ENCODE results near the gene TRAPPC14. TPM values are rescaled to one million over a fixed set of nuclear protein-coding genes. Genes with fewer than 3 reads are reported as not detected.

The TRAPPC14 gene
- total and polyA plus RNA-seq, 9 of the 15 experiments (the other 6 are each of a cell fraction or from before 2014, with no cell fraction given), result 0.42 to 45.9 (median 18.2) TPM

DNA sequence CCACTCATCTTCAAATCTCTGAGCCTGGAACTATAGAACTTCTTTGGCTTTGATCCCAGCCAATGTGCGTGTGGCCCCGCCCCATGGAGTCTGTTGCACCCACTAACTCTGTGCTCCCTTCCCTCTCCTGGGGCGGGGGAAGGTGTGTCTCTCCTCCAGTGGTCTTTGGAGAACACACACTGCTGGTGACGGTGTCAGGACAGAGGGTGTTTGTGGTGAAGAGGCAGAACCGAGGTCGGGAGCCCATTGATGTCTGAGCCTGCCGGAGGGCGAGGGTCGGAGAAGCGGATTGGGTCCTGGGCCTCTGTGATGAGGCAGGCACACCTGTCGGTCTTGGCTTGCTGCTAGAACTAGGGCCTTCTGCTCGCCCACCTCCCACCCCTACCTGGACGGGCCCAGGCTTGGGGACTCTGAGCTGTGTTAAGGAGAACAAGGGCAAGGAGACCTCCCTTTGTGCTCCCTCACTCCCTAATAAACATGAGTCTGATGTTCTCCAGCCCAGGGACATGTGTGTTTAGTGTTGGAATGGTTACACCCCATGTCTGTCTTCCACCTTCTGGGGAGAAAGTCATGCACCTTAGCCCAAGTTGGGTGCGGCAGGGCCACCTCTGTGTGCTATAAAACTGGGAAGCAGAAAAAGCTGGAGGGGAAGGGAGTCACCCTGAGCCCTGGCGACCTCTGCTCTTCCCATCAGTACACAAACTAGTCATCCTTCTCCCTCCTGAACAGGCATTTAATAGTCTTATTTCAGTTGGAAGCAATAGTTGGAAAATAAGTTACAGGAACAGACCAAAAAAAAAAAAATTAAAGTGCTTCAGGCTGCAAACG is 4.6 kb downstream of the TRAPPC14 start:
- ATAC-seq (no peak), DNase-seq (ENCODE audit: extremely low read depth in 1 of 4, low spot score in 3 of 4) (peak in 3 of 4 experiments; percentile 36 to 64 (median 44)), FAIRE-seq (no peak)
- Histone ChIP-seq H3K9me1 (ENCODE audit: control insufficient read depth, insufficient read depth, low read length) (no peaks in the 10 kb centered on the region), H2AFZ (ENCODE audit: low read depth, low read length) (no peak overlapping the region), H3K4me2 (ENCODE audit: insufficient read depth, low read length) (no peak overlapping the region), H3K79me2 (ENCODE audit: control insufficient read depth, insufficient read depth, low read length) (peaks cover 46% of the 10 kb centered on the region), H3K9me3 (replicated peaks; ENCODE audit: control insufficient read depth, insufficient read depth, low read depth, low read length) (no peaks in the 10 kb centered on the region), H3K4me3 (no peak overlapping the region), H4K20me1 (replicated peaks; ENCODE audit: control insufficient read depth, insufficient read depth, low read length) (peaks cover 10% of the 10 kb centered on the region), H3K27ac (ENCODE audit: extremely low read depth, low read depth, low read length) (no peak overlapping the region; the same call in 2 of the 3 replicates), H3K36me3 (ENCODE audit: control insufficient read depth, insufficient read depth, low read length) (peaks cover 64% of the 10 kb centered on the region), H3K9ac (ENCODE audit: insufficient read depth in 1 of 2, low read depth in 2 of 2, low read length in 2 of 2) (peak overlapping the region in 1 of 2 experiments; percentile 83; a peak in 2 of 4 replicates), H3K27me3 (ENCODE audit: control insufficient read depth in 2 of 2, insufficient read depth in 2 of 2, low read length in 2 of 2) (no peaks in the 10 kb centered on the region), H3K4me1 (replicated peaks in 1 of 2; ENCODE audit: control insufficient read depth in 2 of 2, insufficient read depth in 2 of 2, low read length in 2 of 2) (peaks cover 30 to 76% of the 10 kb centered on the region in 2 experiments)
- BruUV-seq (replicated peaks), result no TSS peak
- in situ Hi-C loops (cut with MboI) (no loop called here), intact Hi-C loops (cut with micrococcal nuclease) (no loop called here)
- CTCF ChIA-PET (ENCODE audit: low intra/inter-chr PET ratio), result no interaction called here
- POLR2A ChIA-PET, result no interaction called here
- 63% methylated on average over 15 of the region's 16 CpGs for WGBS (ENCODE audit: insufficient coverage, low coverage, missing lambda C conversion rate)
- TF ChIP-seq, protein P1, sequence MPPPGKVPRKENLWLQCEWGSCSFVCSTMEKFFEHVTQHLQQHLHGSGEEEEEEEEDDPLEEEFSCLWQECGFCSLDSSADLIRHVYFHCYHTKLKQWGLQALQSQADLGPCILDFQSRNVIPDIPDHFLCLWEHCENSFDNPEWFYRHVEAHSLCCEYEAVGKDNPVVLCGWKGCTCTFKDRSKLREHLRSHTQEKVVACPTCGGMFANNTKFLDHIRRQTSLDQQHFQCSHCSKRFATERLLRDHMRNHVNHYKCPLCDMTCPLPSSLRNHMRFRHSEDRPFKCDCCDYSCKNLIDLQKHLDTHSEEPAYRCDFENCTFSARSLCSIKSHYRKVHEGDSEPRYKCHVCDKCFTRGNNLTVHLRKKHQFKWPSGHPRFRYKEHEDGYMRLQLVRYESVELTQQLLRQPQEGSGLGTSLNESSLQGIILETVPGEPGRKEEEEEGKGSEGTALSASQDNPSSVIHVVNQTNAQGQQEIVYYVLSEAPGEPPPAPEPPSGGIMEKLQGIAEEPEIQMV (tag; conservative IDR thresholded peaks at IDR 0.05; ENCODE audit: low read depth), result no peak
- TF ChIP-seq L3MBTL2 (IDR thresholded peaks at IDR 0.05) (no peak), POLR2A (conservative IDR thresholded peaks at IDR 0.05) (peak; percentile 49), ZNF778 (CRISPR knock-in tag; IDR thresholded peaks at IDR 0.05) (no peak), HSF4 (CRISPR knock-in tag; IDR thresholded peaks at IDR 0.05; ENCODE audit: borderline replicate concordance) (no peak), PML (IDR thresholded peaks at IDR 0.05; ENCODE audit: low read length) (0 out of 2 replicates have a peak, but pooled peaks have one; percentile 6), ZBTB17 (CRISPR knock-in tag; IDR thresholded peaks at IDR 0.05) (0 out of 2 replicates have a peak, but pooled peaks have one; percentile 33), RBFOX2 (IDR thresholded peaks at IDR 0.05; ENCODE audit: low read depth, low read length) (peak; percentile 67; the same call in 1 of the 2 replicates), POU5F1 (IDR thresholded peaks at IDR 0.05; ENCODE audit: borderline replicate concordance, low read depth, low read length, partially characterized antibody) (no peak), TAF15 (IDR thresholded peaks at IDR 0.05; ENCODE audit: low read depth, low read length) (0 out of 2 replicates have a peak, but pooled peaks have one; percentile 66), WHSC1 (IDR thresholded peaks at IDR 0.05; ENCODE audit: low read length) (no peak)
- TF ChIP-seq, protein P2, sequence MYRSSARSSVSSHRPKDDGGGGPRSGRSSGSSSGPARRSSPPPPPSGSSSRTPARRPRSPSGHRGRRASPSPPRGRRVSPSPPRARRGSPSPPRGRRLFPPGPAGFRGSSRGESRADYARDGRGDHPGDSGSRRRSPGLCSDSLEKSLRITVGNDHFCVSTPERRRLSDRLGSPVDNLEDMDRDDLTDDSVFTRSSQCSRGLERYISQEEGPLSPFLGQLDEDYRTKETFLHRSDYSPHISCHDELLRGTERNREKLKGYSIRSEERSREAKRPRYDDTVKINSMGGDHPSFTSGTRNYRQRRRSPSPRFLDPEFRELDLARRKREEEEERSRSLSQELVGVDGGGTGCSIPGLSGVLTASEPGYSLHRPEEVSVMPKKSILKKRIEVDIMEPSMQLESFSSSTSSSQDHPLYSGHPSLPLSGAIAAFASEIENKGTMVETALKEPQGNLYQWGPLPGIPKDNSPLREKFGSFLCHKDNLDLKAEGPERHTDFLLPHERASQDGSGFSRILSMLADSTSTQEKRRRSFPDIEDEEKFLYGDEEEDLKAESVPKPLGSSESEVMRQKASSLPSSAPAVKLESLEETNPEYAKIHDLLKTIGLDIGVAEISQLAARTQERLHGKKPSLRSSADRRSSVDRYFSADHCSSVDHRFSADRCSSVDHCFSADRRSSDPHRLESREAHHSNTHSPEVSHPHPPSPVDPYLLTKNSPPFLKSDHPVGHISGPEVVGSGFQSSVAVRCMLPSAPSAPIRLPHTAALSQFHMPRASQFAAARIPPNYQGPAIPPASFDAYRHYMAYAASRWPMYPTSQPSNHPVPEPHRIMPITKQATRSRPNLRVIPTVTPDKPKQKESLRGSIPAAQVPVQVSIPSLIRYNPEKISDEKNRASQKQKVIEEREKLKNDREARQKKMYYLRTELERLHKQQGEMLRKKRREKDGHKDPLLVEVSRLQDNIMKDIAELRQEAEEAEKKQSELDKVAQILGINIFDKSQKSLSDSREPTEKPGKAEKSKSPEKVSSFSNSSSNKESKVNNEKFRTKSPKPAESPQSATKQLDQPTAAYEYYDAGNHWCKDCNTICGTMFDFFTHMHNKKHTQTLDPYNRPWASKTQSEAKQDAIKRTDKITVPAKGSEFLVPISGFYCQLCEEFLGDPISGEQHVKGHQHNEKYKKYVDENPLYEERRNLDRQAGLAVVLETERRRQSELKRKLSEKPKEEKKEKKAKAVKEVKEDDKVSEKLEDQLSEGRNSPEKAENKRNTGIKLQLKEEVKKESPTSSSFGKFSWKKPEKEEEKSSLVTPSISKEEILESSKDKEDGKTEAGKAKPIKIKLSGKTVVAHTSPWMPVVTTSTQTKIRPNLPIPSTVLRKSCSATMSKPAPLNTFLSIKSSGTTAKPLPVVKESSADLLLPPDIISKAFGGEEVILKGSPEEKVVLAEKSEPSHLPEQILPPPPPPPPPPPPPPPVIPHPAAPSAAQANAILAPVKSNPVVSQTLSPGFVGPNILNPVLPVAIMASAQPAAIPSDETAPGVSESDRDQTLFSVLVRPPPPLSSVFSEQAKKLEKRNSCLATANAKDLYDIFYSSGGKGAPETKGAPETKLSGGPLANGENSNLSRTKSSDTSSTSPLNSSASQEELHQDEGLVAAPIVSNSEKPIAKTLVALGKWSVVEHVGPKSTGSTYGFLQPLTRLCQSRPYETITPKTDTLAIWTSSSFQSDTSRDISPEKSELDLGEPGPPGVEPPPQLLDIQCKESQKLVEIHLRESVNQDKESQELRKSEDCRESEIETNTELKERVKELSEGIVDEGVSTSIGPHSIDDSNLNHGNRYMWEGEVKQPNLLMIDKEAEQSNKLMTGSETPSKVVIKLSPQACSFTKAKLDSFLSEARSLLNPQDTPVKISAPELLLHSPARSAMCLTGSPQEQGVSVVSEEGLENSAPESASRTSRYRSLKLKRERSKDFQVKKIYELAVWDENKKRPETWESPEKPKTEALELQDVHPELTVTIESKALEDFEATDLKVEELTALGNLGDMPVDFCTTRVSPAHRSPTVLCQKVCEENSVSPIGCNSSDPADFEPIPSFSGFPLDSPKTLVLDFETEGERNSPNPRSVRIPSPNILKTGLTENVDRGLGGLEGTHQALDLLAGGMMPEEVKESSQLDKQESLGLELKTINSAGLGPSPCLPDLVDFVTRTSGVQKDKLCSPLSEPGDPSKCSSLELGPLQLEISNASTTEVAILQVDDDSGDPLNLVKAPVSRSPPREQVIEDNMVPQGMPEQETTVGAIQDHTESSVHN (IDR thresholded peaks at IDR 0.05; ENCODE audit: borderline replicate concordance in 1 of 2, low read depth in 1 of 2), result no peak
